Esophagus squamous epithelium (tissue), 4 donors: ENCODE measurements around the gene SCG3.
"Not testable (repeated sequence)": the region's sequence is repeated elsewhere in the genome, so short reads cannot be mapped to it uniquely, and the experiment has no call there.

Experiments
- POLR2A ChIP-seq, 4 donors: fragments of 450-650 bp; IDR thresholded peaks; one replicate each; pipeline ENCODE4 v1.6.1; 2017; ENCODE audit warnings: antibody characterized with exemption in 4 of 4, mild to moderate bottlenecking in 4 of 4, moderate library complexity in 3 of 4
- TF ChIP-seq, protein P1 (sequence below), 6 experiments: fragments of 450-650 bp in 4 of 6; fragments of 200-600 bp in 2 of 6; sonication (generic) in 2 of 6; IDR thresholded peaks; one replicate each; pipeline ENCODE4 v1.5.1; 2016 to 2019; ENCODE audit warnings: antibody characterized with exemption in 6 of 6, mild to moderate bottlenecking in 4 of 6, moderate library complexity in 4 of 6

DNA sequence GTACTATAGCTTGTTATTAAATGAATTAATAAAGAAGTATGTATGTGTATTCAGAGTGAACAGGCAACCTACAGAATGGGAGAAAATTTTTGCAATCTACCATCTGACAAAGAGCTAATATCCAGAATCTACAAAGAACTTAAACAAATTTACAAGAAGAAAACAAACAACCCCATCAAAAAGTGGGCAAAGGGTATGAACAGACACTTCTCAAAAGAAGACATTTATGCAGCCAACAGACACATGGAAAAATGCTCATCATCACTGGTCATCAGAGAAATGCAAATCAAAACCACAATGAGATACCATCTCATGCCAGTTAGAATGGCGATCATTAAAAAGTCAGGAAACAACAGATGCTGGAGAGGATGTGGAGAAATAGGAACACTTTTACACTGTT, 33.2 kb upstream of the SCG3 start:
- TF ChIP-seq, protein P1, sequence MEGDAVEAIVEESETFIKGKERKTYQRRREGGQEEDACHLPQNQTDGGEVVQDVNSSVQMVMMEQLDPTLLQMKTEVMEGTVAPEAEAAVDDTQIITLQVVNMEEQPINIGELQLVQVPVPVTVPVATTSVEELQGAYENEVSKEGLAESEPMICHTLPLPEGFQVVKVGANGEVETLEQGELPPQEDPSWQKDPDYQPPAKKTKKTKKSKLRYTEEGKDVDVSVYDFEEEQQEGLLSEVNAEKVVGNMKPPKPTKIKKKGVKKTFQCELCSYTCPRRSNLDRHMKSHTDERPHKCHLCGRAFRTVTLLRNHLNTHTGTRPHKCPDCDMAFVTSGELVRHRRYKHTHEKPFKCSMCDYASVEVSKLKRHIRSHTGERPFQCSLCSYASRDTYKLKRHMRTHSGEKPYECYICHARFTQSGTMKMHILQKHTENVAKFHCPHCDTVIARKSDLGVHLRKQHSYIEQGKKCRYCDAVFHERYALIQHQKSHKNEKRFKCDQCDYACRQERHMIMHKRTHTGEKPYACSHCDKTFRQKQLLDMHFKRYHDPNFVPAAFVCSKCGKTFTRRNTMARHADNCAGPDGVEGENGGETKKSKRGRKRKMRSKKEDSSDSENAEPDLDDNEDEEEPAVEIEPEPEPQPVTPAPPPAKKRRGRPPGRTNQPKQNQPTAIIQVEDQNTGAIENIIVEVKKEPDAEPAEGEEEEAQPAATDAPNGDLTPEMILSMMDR (IDR thresholded peaks at IDR 0.05): not testable (repeated sequence)
- TF ChIP-seq POLR2A (IDR thresholded peaks at IDR 0.05): not testable (repeated sequence)
